ENCODE data around the gene FAM216B.
"Not testable (repeated sequence)": the region's sequence is repeated elsewhere in the genome, so short reads cannot be mapped to it uniquely, and the experiment has no call there.

Gene FAM216B

DNA sequence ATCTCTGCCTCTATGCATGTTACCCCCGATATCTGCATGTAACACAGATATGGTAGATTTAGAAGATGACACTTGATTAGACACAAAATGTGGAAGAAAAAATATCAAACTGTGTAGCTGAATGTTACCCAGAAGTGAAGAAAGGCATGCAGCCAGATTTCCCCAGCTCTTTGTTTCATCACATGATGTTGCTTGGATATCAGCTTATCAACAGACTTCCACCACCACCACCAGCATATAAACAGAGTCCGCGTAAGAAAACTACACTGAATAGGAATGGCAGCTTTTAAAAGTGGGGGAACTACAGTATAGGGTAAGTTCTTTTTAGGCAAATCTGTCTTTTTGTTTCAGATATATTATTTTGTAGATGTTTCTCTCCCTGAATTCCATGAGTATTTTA is at the start of gene FAM216B:
Gene FAM216B, plus strand, starts transcription at position 233 of the 400 bp plus-strand sequence. CDS start 2,484 bp downstream, outside the sequence.
- no peak for DNase-seq

DNA sequence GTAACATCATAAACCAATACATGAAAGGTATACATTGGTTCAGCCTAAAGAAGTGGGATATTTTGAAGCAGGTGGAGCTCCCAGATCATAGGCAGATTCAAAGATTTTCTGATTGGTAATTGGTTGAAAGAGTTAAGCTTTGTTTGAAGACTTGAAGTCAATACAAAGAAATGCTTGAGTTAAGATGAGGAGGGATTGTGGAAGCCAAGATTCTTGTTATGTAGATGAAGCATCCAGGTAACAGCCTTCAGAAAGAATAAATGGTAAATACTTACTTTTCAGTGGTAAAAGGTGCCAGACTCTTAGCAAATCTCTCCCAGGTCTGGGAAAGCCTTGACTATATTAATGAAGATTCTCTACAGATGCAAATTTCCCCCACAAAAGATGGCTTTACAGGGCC is 49.3 kb upstream of the FAM216B start:
- DNase-seq = no peak

- no peak for DNase-seq
Measured at GRCh38 chr13:42733046-42733445, 48.3 kb upstream of the FAM216B start.

DNA sequence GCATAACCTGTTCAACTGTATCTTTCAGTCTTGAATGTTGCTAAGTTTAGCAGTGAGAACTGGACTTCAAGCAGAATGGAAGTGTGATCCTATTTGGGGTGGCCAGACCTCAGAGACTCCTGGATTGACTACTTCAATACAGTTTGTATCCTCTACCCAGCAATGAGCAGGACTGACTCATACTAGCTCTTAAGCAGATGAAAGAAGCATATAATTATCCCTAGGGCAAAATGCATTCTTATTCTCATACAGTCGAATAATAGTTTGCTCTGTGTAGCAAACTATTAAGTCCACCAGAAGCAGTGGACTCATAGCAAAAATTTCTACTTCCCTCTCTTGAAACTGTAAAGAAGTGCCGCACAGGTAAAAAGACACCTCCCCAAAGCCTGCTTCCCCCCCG is 46.4 kb upstream of the FAM216B start:
- no peak for DNase-seq

- no peak for DNase-seq
Measured at GRCh38 chr13:42740753-42741152, 40.6 kb upstream of the FAM216B start.

DNA sequence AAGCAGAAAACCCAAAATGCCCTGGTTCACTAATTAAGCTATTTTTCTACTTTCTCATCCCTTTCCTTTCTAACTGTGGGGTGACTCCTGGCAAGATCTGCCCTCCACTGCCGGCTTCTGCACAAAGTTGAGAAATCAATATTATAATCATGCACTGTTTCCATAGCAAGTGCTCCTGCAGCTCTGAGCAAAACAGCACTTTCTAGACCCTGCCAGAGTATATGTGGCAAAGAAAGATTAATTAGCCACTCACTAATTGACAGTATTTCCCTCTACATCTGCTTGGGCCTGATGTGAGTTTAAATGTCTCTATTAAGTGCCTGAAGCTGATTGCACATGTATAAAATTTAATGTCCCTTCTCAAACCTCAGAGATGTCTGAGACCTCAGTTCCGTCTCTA is 39.5 kb upstream of the FAM216B start:
- DNase-seq = no peak

GRCh38 chr13:42745655-42746054 is 35.7 kb upstream of the FAM216B start:
- DNase-seq = no peak

- no peak for DNase-seq
Measured at GRCh38 chr13:42746866-42747265, 34.5 kb upstream of the FAM216B start.

- no peak for DNase-seq
Measured at GRCh38 chr13:42747399-42747873, 33.9 kb upstream of the FAM216B start.

DNA sequence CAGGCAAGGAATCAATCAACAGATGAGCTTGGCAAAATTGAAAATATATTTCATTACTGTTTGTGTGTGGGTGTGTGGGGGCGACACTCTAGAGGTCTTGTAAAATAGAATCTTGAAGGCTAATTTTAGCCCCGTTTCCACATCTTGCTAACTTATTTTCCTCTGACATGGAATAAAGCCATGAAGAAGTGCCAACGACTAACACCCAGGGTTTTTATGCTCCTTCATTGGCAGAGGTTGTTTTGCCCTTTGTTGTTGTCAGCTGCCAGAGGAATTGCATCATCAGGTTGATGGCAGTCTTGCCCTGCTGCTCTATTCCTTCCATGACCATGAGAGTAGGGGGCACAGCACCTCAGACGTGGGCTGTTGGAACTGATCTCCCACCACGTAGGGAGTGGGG is 30.6 kb upstream of the FAM216B start:
- no peak for DNase-seq

DNA sequence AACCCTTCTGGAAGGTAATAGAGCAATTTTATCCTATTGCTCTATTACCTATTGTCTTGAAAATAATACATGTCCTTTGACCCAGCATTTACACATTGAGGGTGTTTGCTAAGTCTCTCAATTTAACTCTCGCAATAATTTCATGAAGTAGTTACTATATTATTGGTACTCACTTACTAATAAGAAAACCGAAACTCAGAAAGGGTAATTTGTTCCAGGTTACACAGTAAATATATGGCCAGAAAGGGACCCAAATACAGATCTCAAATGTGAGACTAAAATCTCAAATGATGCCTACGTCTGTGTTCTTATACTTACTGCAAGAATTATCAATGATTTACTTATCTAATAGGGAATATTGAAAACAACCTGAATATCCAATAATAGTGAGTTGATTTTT is 29.7 kb upstream of the FAM216B start:
- DNase-seq = no peak

- DNase-seq = no peak
Measured at GRCh38 chr13:42752731-42753130, 28.7 kb upstream of the FAM216B start.

DNA sequence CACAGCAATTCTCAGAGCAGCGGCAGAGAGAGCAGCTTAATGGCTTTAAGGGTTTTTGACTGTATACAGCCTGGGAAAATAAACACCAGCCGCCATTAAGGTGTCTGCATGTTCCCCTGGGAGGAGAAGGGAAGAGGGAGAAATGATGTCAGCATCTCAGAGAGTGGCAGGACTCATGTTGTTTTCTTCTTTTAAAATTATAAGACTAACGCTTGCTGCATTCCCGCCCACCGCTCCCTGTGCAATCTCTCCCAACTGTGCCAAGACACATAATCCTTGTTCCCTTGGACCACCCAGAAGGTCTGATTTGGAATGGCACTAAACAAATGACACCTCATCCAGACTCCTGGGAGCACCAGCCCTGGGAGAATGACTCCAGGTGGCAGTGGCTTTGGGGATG is 27.7 kb upstream of the FAM216B start:
- no peak for DNase-seq

DNA sequence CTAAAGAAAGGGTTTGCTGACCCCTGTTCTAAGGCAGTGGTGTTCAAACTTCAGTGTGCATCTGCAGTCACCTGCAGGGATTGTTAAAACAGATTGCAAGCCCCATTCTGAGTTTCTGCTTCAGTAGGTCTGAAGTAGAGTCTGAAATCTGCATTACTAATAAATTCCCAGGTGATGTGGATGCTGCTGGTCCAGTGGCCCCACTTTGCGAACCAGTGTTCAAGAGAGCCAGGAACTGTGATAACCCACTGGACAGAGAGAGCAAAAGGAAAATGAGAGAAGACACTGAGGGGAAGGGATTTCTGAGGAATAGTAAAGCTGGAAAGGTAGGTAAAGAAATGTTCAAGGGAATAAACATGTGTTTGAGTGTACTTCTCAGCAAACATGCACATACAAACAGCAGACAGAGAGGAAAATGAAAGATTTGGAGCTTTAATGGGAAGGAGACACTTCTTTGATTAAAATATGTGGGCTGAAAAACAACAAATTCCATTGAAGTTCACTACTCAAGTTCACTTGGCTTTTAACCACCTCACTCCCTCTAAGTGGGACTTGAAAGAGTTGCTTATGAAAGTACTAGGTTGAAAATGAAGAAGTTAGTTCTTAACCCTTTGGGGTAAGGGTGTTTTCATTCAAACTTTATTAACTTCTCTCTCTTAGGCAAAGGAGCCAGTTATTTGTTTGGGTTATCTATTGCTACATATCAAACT is 26.4 kb upstream of the FAM216B start:
- DNase-seq = no peak

GRCh38 chr13:42757678-42758420 is 23.5 kb upstream of the FAM216B start:
- DNase-seq = no peak

GRCh38 chr13:42758515-42758914 is 22.9 kb upstream of the FAM216B start:
- no peak for DNase-seq

GRCh38 chr13:42760951-42761350 is 20.4 kb upstream of the FAM216B start:
- no peak for DNase-seq

DNA sequence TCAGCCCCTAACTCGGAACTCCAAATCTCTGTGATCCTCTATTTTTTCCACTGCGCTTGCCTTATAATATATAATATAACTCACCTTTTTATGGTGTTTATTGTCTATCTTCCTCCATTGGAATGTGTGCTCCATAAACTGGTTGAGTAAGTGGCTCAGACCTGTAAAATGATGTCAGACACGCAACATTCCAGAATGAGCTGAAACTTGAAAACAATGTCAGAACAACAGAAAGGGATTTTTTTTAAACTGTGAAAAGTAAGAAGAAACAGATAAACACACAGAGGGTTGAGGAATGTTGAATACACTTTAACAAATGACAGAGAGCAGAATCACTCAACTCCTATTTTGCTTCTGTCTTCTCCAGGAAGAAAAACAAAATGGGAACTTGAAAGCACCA is 19.1 kb upstream of the FAM216B start:
- DNase-seq = no peak

DNA sequence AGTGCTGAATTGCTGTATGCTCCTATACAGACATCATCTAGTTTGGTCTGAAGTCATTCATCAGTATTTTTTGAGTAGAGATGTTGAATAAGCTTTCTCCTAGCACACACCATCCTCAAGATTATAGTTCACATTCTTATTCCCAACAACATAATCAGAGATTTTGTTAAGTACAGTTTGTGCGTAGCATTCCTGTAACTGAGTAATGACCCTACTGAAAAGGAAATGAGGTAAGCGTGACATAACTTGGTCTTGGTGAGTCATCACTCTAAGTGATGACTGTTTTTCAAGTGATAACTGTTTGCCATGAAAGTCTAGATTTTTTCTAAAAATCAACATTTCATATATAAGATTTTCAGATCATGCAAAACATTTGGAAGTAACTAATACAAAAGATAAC is 18.5 kb upstream of the FAM216B start:
- DNase-seq = no peak

- DNase-seq = no peak
Measured at GRCh38 chr13:42766016-42766415, 15.4 kb upstream of the FAM216B start.

DNA sequence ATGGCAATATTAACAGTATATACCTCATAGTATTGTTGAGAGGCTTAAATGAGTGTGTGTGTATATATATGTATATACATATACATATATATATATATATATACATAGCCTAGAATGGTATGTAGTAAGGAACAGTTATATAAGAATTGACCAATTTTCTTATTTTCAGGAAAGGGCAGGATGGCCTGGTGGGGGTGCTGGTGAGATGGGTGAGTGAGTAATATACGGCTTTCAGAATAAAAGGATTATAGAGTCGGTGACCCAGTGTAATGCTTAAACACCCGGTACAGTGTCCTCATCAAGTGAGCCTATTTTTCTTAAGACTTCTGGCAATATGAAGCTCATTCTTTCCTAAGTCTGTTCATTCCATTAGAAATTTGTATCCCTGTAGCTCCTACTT is 11.7 kb upstream of the FAM216B start:
- no peak for DNase-seq

GRCh38 chr13:42776558-42776957 is 4.8 kb upstream of the FAM216B start:
- not testable (repeated sequence) for DNase-seq

DNA sequence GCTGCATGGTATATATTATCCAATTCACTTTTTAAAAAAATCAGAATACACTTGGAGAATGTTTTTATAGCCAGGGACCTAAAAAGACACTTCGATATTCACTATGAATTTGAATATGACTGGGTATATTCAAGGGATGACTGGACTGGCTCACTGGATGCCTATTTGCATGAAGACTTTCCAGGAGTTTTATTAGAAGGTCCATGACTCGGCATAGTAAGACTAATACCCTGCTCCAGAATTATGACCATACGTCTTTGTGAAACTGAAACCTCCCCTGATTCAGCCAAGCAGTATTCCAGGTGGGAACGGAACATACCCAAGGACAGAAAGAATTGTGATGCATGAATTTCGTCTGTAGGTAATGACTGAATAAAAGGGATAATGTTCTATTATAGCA is 3.9 kb upstream of the FAM216B start:
- no peak for DNase-seq

- DNase-seq = no peak
Measured at GRCh38 chr13:42780044-42780443, 1.3 kb upstream of the FAM216B start.

DNA sequence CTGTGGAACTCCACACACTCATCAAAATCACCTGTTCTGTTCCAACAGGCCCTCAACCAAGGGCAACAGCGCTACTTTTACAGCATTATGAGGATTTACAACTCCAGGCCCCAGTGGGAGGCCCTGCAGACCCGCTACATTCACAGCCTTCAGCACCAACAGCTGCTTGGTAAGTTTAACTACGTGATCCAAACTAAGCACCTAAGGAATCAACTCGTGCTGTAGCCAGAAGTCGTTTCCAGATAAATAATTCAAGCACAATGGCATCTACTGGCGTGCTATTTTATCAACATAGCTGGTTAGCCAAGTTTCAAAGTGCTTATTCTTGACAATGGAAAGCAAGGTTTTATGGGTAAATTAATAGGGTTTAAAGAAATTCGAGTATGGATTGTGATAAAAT is 5.3 kb downstream of the FAM216B start:
- no peak for DNase-seq
